GM06990 (cell line): Measurements from ENCODE around the gene USP47.

Source experiments
- DNase-seq: peaks from one replicate; pipeline ENCODE4 v3.0.0-alpha.2; 2011; ENCODE audit not compliant: insufficient read length; ENCODE audit errors: extremely low read depth
- H3K27me3 ChIP-seq: replicated peaks from 2 replicates; pipeline ENCODE4 v1.6.0; 2011; ENCODE audit warnings: low read length; ENCODE audit not compliant: control insufficient read depth, insufficient read depth
- H3K36me3 ChIP-seq: 2 replicates; pipeline ENCODE4 v1.5.1; 2011; ENCODE audit warnings: low read length; ENCODE audit not compliant: control insufficient read depth, insufficient read depth
- H3K4me3 ChIP-seq: replicated peaks from 2 replicates; pipeline ENCODE4 v1.5.1; 2011; ENCODE audit warnings: low read depth, mild to moderate bottlenecking, control low read depth, low read length
- TF ChIP-seq, protein P1 (sequence below): IDR thresholded peaks from 2 replicates; pipeline ENCODE4 v1.5.1; 2011; ENCODE audit warnings: low read length, control low read depth, mild to moderate bottlenecking, inconsistent platforms; ENCODE audit not compliant: insufficient read depth, poor library complexity, severe bottlenecking

USP47 gene

DNA sequence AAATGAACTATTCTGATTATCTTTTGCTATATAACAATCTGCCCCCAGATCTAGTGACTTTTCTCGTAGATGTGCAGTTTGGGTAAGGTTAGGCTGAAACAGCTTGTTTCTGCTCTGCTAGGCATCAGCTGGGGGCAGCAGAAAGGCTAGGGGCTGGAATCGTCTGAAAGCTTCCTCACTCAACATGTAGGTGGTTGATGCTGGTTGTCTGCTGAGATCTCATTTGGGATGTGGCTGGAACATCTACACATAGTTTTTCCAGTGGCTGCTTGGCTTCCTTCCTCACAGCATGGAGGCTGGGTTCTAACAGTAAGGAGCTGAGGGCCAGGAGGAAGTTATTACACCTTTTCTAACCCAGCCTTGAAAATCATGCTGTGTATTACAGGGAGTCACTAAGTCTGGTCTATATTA lies 30.2 kb downstream of the USP47 start:
- Histone ChIP-seq H3K4me3 (no peak overlapping the region), H3K27me3 (no peaks in the 10 kb centered on the region), H3K36me3 (peaks cover 2% of the 10 kb centered on the region)
- no peak for DNase-seq
- TF ChIP-seq, protein P1, sequence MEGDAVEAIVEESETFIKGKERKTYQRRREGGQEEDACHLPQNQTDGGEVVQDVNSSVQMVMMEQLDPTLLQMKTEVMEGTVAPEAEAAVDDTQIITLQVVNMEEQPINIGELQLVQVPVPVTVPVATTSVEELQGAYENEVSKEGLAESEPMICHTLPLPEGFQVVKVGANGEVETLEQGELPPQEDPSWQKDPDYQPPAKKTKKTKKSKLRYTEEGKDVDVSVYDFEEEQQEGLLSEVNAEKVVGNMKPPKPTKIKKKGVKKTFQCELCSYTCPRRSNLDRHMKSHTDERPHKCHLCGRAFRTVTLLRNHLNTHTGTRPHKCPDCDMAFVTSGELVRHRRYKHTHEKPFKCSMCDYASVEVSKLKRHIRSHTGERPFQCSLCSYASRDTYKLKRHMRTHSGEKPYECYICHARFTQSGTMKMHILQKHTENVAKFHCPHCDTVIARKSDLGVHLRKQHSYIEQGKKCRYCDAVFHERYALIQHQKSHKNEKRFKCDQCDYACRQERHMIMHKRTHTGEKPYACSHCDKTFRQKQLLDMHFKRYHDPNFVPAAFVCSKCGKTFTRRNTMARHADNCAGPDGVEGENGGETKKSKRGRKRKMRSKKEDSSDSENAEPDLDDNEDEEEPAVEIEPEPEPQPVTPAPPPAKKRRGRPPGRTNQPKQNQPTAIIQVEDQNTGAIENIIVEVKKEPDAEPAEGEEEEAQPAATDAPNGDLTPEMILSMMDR, result no peak

DNA sequence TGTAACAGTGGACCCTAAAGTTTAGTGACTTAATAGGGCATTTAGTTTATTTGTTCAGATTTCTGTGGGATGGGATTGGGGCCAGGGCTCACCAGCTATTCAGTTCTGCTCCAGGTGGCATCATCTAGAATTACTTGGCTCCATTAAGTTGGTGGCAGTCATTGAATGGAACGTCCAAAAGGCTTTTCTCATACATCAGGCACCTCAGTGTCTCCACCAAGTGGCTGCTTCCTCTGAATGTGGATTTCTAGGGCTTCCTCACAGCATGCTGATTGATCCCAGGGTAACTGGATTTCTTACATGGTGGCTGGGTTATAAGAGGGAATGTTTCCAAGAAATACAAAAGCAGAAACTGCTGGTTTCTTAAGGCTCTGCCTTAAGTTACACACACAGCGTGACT lies 34.7 kb downstream of the USP47 start:
- Histone ChIP-seq H3K36me3 (peaks cover 4% of the 10 kb centered on the region), H3K27me3 (no peaks in the 10 kb centered on the region), H3K4me3 (no peak overlapping the region)
- no peak for DNase-seq
- TF ChIP-seq, protein P1, result peak; percentile 28

DNA sequence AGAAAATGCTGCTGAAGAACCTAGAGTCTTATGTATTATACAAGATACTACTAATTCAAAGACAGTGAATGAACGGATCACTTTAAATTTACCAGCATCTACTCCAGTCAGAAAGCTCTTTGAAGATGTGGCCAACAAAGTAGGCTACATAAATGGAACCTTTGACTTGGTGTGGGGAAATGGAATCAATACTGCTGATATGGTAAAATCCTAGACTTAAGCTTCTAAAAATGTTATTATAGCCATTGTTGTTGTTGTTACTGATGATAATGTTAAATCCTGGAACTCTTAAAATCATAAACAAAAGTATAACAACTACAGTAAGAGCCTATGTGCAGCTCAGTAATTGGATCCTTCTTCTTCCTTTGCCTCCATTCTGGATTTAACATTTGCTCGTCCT lies 38.4 kb downstream of the USP47 start:
- peaks cover 5% of the 10 kb centered on the region for H3K36me3 ChIP-seq
- H3K4me3 ChIP-seq, result no peak overlapping the region
- no peak for DNase-seq
- TF ChIP-seq, protein P1, result no peak
- no peaks in the 10 kb centered on the region for H3K27me3 ChIP-seq

DNA sequence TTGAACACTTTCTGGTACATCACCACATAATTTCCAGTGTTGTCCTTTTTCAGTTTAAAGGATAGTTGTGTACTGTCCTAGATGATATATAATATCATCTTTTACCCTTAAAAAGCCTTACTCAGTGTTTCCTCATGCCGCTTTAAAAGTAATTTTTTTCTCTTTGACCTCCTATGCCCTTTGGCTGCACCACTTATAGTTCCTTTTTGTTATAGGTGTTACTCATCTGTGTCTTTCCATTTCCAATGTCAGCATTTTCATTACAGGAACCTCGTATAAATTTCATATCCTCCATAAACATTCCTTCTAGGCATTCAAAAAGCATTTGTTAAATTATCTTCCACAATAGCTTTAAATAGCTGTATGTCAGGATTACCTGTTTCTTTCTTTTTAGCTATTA lies 40.8 kb downstream of the USP47 start:
- TF ChIP-seq, protein P1, result no peak
- no peaks in the 10 kb centered on the region for H3K27me3 ChIP-seq
- H3K36me3 ChIP-seq, result peaks cover 8% of the 10 kb centered on the region
- H3K4me3 ChIP-seq, result no peak overlapping the region
- DNase-seq, result no peak

DNA sequence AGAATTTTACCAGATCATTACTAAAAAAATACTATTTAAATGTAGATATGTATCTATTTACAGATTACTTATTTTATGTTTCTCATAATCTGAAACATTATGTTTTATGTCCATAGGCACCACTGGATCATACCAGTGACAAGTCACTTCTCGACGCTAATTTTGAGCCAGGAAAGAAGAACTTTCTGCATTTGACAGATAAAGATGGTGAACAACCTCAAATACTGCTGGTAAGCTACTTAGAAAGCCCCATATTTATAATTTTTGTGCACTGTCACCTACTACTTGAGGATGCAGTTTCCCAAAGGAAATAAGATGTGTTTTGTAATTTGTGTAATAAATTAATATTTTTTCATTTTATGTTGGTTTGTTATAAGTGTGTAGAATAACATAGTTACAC lies 42.6 kb downstream of the USP47 start:
- Histone ChIP-seq H3K27me3 (no peaks in the 10 kb centered on the region), H3K4me3 (no peak overlapping the region), H3K36me3 (peaks cover 8% of the 10 kb centered on the region)
- TF ChIP-seq, protein P1, result no peak
- no peak for DNase-seq

DNA sequence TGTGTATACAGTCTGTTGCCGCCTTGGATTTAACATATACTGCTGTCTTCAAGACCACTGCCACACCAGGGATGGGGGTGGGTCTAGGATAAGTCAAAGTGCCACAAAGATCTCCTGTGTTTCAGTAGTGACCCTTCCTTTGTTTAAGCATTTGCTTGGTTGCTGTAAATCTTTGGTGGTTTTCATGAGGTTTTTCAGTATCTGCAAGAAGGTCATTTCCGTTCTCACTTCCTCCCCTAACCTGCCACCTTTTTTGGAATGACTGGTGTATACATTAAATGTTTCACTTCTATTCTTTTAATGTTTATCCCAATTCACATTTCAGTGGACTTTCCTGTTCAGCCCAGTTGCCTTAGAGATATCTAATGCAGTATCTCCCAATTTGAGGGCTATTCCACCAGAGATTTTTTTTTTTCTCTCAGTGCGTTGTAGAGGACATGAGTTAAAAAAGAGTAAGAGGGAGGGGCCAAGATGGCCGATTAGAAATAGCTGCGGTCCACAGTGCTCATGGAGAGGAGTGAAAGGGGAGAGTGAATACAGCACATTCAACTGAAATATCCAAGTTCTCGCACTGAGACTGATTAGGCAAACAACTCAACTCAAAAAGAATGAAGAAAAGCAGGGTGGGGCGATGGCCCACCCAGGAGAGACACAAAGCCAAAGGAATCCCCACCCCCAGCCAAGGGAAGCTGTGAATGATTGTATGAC lies 43.2 kb downstream of the USP47 start:
- peak; percentile 35 for DNase-seq
- TF ChIP-seq, protein P1, result no peak
- peaks cover 8% of the 10 kb centered on the region for H3K36me3 ChIP-seq
- no peak overlapping the region for H3K4me3 ChIP-seq
- H3K27me3 ChIP-seq, result no peaks in the 10 kb centered on the region
